IMR-90 (cell line): ENCODE data around the gene CCDC92.
A peak's percentile ranks its signal among the peaks of the same experiment; 100 is the strongest.

Experiments used
- CEBPB ChIP-seq: IDR thresholded peaks from 2 replicates; pipeline ENCODE4 v1.6.1; 2012; ENCODE audit warnings: low read depth, low read length, improper control_type of control experiment
- CHD1 ChIP-seq: IDR thresholded peaks from 2 replicates; pipeline ENCODE4 v1.6.1; 2012; ENCODE audit warnings: low read depth, low read length, improper control_type of control experiment
- FOS ChIP-seq: fragments of 150-350 bp; IDR thresholded peaks from 2 replicates; pipeline ENCODE4 v1.6.1; 2016; ENCODE audit warnings: low read depth, low read length
- MAFK ChIP-seq: IDR thresholded peaks from 2 replicates; pipeline ENCODE4 v1.6.1; 2012; ENCODE audit warnings: low read depth, low read length, improper control_type of control experiment
- MAZ ChIP-seq: IDR thresholded peaks from 2 replicates; pipeline ENCODE4 v1.6.1; 2012; ENCODE audit warnings: low read depth, mild to moderate bottlenecking, low read length, improper control_type of control experiment, moderate library complexity, borderline replicate concordance
- MXI1 ChIP-seq: IDR thresholded peaks from 2 replicates; pipeline ENCODE4 v1.6.1; 2012; ENCODE audit warnings: low read depth, mild to moderate bottlenecking, low read length, moderate library complexity, borderline replicate concordance
- NFE2L2 ChIP-seq: fragments of 150-350 bp; IDR thresholded peaks from 2 replicates; pipeline ENCODE4 v1.6.1; 2016; ENCODE audit warnings: low read depth, mild to moderate bottlenecking, low read length
- POLR2A ChIP-seq: IDR thresholded peaks from 2 replicates; pipeline ENCODE4 v1.6.1; 2012; ENCODE audit warnings: mild to moderate bottlenecking, low read depth, low read length
- RAD21 ChIP-seq: IDR thresholded peaks from 2 replicates; pipeline ENCODE4 v1.6.1; 2012; ENCODE audit warnings: low read length, improper control_type of control experiment
- SMC3 ChIP-seq: fragments of 150-350 bp; IDR thresholded peaks from 2 replicates; pipeline ENCODE4 v1.6.1; 2016; ENCODE audit warnings: low read depth, mild to moderate bottlenecking, antibody characterized with exemption, low read length, moderate library complexity
- TF ChIP-seq, protein P1 (sequence below): conservative IDR thresholded peaks from 2 replicates; pipeline ENCODE4 v1.5.1; 2012; ENCODE audit warnings: mild to moderate bottlenecking, low read depth, low read length, improper control_type of control experiment
- TF ChIP-seq, protein P2 (sequence below): fragments of 150-350 bp; IDR thresholded peaks from 2 replicates; pipeline ENCODE4 v1.6.1; 2017; ENCODE audit warnings: mild to moderate bottlenecking, antibody characterized with exemption, low read length, low read depth
- TF ChIP-seq, protein P3 (sequence below): fragments of 150-350 bp; IDR thresholded peaks from 2 replicates; pipeline ENCODE4 v1.6.1; 2016; ENCODE audit warnings: low read depth, mild to moderate bottlenecking, low read length, moderate library complexity, borderline replicate concordance

DNA sequence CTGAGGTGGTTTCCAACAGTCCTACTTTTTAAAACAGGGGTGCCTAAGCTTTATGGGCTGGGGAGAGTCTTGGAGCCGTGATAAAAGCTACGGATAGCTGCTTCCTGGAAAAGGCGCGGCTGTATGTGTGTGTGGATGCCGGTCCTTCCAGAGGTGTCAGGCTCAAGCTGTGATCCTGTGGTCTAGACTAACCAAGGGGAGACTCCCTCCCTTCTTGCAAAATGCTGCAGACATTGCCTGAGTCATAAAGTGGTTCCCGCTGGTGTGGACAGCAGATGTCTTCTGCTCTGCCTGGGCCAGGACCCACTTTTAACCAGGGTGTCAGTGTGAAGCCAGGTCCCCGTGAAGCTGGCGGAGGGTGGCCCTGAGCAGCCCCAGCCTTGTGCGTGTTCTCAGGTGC is 37.8 kb downstream of the CCDC92 start:
- no peak for TF ChIP-seq POLR2A
- TF ChIP-seq, protein P1, sequence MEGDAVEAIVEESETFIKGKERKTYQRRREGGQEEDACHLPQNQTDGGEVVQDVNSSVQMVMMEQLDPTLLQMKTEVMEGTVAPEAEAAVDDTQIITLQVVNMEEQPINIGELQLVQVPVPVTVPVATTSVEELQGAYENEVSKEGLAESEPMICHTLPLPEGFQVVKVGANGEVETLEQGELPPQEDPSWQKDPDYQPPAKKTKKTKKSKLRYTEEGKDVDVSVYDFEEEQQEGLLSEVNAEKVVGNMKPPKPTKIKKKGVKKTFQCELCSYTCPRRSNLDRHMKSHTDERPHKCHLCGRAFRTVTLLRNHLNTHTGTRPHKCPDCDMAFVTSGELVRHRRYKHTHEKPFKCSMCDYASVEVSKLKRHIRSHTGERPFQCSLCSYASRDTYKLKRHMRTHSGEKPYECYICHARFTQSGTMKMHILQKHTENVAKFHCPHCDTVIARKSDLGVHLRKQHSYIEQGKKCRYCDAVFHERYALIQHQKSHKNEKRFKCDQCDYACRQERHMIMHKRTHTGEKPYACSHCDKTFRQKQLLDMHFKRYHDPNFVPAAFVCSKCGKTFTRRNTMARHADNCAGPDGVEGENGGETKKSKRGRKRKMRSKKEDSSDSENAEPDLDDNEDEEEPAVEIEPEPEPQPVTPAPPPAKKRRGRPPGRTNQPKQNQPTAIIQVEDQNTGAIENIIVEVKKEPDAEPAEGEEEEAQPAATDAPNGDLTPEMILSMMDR: no peak
- TF ChIP-seq FOS: no peak
- TF ChIP-seq MAZ: no peak
- no peak for TF ChIP-seq CHD1
- TF ChIP-seq RAD21: no peak
- TF ChIP-seq MAFK: no peak
- 0 out of 2 replicates have a peak, but pooled peaks have one; percentile 11 for TF ChIP-seq CEBPB
- no peak for TF ChIP-seq MXI1
- no peak for TF ChIP-seq NFE2L2
- TF ChIP-seq, protein P2, sequence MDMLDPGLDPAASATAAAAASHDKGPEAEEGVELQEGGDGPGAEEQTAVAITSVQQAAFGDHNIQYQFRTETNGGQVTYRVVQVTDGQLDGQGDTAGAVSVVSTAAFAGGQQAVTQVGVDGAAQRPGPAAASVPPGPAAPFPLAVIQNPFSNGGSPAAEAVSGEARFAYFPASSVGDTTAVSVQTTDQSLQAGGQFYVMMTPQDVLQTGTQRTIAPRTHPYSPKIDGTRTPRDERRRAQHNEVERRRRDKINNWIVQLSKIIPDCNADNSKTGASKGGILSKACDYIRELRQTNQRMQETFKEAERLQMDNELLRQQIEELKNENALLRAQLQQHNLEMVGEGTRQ: no peak
- TF ChIP-seq SMC3: no peak
- TF ChIP-seq, protein P3, sequence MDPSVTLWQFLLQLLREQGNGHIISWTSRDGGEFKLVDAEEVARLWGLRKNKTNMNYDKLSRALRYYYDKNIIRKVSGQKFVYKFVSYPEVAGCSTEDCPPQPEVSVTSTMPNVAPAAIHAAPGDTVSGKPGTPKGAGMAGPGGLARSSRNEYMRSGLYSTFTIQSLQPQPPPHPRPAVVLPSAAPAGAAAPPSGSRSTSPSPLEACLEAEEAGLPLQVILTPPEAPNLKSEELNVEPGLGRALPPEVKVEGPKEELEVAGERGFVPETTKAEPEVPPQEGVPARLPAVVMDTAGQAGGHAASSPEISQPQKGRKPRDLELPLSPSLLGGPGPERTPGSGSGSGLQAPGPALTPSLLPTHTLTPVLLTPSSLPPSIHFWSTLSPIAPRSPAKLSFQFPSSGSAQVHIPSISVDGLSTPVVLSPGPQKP: no peak
